Measurements from ENCODE around the gene ZNHIT2. TPM values are rescaled to one million over a fixed set of nuclear protein-coding genes. Genes with fewer than 3 reads are reported as not detected.

The ZNHIT2 gene
- total RNA-seq, 1 donor from 2014 or later = 11.4 TPM

GRCh38 chr11:65111159-65111743, 6.2 kb downstream of the ZNHIT2 start:
- Mint-ChIP-seq H3K4me1 (ENCODE audit: unreplicated experiment) (peaks cover 20% of the 10 kb centered on the region), H3K9me3 (no peaks in the 10 kb centered on the region), H3K27me3 (peaks cover 7% of the 10 kb centered on the region), H3K4me3 (peak overlapping the region; percentile 94), H3K36me3 (no peaks in the 10 kb centered on the region), H3K27ac (peak overlapping the region; percentile 87)
- no peak for DNase-seq (ENCODE audit: extremely low spot score, unreplicated experiment)
- no peak for TF ChIP-seq CTCF (conservative IDR thresholded peaks at IDR 0.05)

GRCh38 chr11:65110354-65110861, 7.1 kb downstream of the ZNHIT2 start:
- peaks cover 20% of the 10 kb centered on the region for H3K4me1 Mint-ChIP-seq (ENCODE audit: unreplicated experiment)
- H3K9me3 Mint-ChIP-seq = no peaks in the 10 kb centered on the region
- peaks cover 7% of the 10 kb centered on the region for H3K27me3 Mint-ChIP-seq
- peak; percentile 90 for TF ChIP-seq CTCF (conservative IDR thresholded peaks at IDR 0.05)
- peak overlapping the region; percentile 79 for H3K27ac Mint-ChIP-seq
- DNase-seq (ENCODE audit: extremely low spot score, unreplicated experiment) = peak; percentile 95
- H3K36me3 Mint-ChIP-seq = no peaks in the 10 kb centered on the region
- peak overlapping the region; percentile 58 for H3K4me3 Mint-ChIP-seq

- no peak overlapping the region for H3K27ac Mint-ChIP-seq
- H3K9me3 Mint-ChIP-seq = no peaks in the 10 kb centered on the region
- no peak for TF ChIP-seq CTCF (conservative IDR thresholded peaks at IDR 0.05)
- no peak overlapping the region for H3K4me3 Mint-ChIP-seq
- H3K27me3 Mint-ChIP-seq = peaks cover 7% of the 10 kb centered on the region
- peaks cover 20% of the 10 kb centered on the region for H3K4me1 Mint-ChIP-seq (ENCODE audit: unreplicated experiment)
- no peak for DNase-seq (ENCODE audit: extremely low spot score, unreplicated experiment)
- no peaks in the 10 kb centered on the region for H3K36me3 Mint-ChIP-seq
These were observed 8.0 kb downstream of the ZNHIT2 start for GRCh38 chr11:65109231-65110198.

- Mint-ChIP-seq H3K27ac (no peak overlapping the region), H3K4me1 (ENCODE audit: unreplicated experiment) (peaks cover 14% of the 10 kb centered on the region), H3K4me3 (no peak overlapping the region), H3K27me3 (peaks cover 5% of the 10 kb centered on the region), H3K36me3 (no peaks in the 10 kb centered on the region), H3K9me3 (no peaks in the 10 kb centered on the region)
- no peak for TF ChIP-seq CTCF (conservative IDR thresholded peaks at IDR 0.05)
- no peak for DNase-seq (ENCODE audit: extremely low spot score, unreplicated experiment)
These were observed 8.9 kb downstream of the ZNHIT2 start for GRCh38 chr11:65108469-65109123.

- Mint-ChIP-seq H3K9me3 (no peaks in the 10 kb centered on the region), H3K27ac (no peak overlapping the region), H3K4me1 (ENCODE audit: unreplicated experiment) (peaks cover 8% of the 10 kb centered on the region), H3K27me3 (no peaks in the 10 kb centered on the region), H3K4me3 (no peak overlapping the region), H3K36me3 (no peaks in the 10 kb centered on the region)
- TF ChIP-seq CTCF (conservative IDR thresholded peaks at IDR 0.05) = no peak
- DNase-seq (ENCODE audit: extremely low spot score, unreplicated experiment) = no peak
These were observed 9.6 kb downstream of the ZNHIT2 start for GRCh38 chr11:65107751-65108468.

All from type B pancreatic cell (in vitro differentiated cells).